SHP77 treated with DMSO at 0.1 percent for 48 hours (cell line): ENCODE data around the gene TLR7.

Experiments
- DNase-seq: peaks from one replicate; lab custom pipeline; 2025; lab: John Stamatoyannopoulos, UW

TLR7 gene

GRCh38 chrX:12866451-12867377 is at the start of gene TLR7:
TSS of gene TLR7 (plus strand) at chrX:12867072. CDS start at chrX:12867579, 507 bp downstream.
- DNase-seq: no peak

- no peak for DNase-seq
Measured at GRCh38 chrX:12817528-12817927, 49.3 kb upstream of the TLR7 start.

GRCh38 chrX:12819222-12819621 is 47.6 kb upstream of the TLR7 start:
- no peak for DNase-seq

- DNase-seq: no peak
Measured at GRCh38 chrX:12820737-12821136, 46.1 kb upstream of the TLR7 start.

GRCh38 chrX:12824944-12825343 is 41.9 kb upstream of the TLR7 start:
- DNase-seq: no peak

GRCh38 chrX:12825801-12826200 is 41.1 kb upstream of the TLR7 start:
- no peak for DNase-seq

GRCh38 chrX:12843061-12843667 is 23.7 kb upstream of the TLR7 start:
- no peak for DNase-seq

- DNase-seq: no peak
Measured at GRCh38 chrX:12843668-12844279, 23.1 kb upstream of the TLR7 start.

GRCh38 chrX:12844319-12844718 is 22.6 kb upstream of the TLR7 start:
- no peak for DNase-seq

- no peak for DNase-seq
Measured at GRCh38 chrX:12865359-12865758, 1.5 kb upstream of the TLR7 start.

- no peak for DNase-seq
Measured at GRCh38 chrX:12867685-12868084, 813 bp downstream of the TLR7 start.

- no peak for DNase-seq
Measured at GRCh38 chrX:12868747-12869146, 1.9 kb downstream of the TLR7 start.

- no peak for DNase-seq
Measured at GRCh38 chrX:12871257-12871656, 4.4 kb downstream of the TLR7 start.

GRCh38 chrX:12872741-12873140 is 5.9 kb downstream of the TLR7 start:
- DNase-seq: no peak

GRCh38 chrX:12874581-12874980 is 7.7 kb downstream of the TLR7 start:
- DNase-seq: no peak

- DNase-seq: no peak
Measured at GRCh38 chrX:12877386-12877785, 10.5 kb downstream of the TLR7 start.

GRCh38 chrX:12878536-12878935 is 11.7 kb downstream of the TLR7 start:
- DNase-seq: no peak

- no peak for DNase-seq
Measured at GRCh38 chrX:12881914-12882313, 15.0 kb downstream of the TLR7 start.

- no peak for DNase-seq
Measured at GRCh38 chrX:12885508-12885907, 18.6 kb downstream of the TLR7 start.

- no peak for DNase-seq
Measured at GRCh38 chrX:12886545-12886944, 19.7 kb downstream of the TLR7 start.

- no peak for DNase-seq
Measured at GRCh38 chrX:12887141-12887540, 20.3 kb downstream of the TLR7 start.

- DNase-seq: no peak
Measured at GRCh38 chrX:12887767-12888166, 20.9 kb downstream of the TLR7 start.

GRCh38 chrX:12890467-12890866 is 23.6 kb downstream of the TLR7 start:
- no peak for DNase-seq
